HepG2 (cell line): Measurements from ENCODE around the gene NAV2. TPM values are rescaled to one million over a fixed set of nuclear protein-coding genes. Genes with fewer than 3 reads are reported as not detected.

ENCODE experiments used
- ATAC-seq: fragments of 200-7000 bp; cut with Tn5 transposase; 3 replicates; pipeline ENCODE4 v1.9.1; 2020; ENCODE audit warnings: mild to moderate bottlenecking, moderate library complexity
- BruUV-seq: library from RNA; stranded (reverse); fragments of 400-500 nt; replicated peaks from 2 replicates; lab custom pipeline; 2021; lab: Mats Ljungman, UMichigan
- CTCF ChIA-PET: fragments of 300-600 bp; formaldehyde crosslinking; extraction: SDS; loops from one replicate; lab custom pipeline; 2021; ENCODE audit warnings: low total read pairs, inconsistent platforms, low intra/inter-chr PET ratio; lab: Yijun Ruan, JAX
- POLR2A ChIA-PET: fragments of 350-600 bp; sonication (Branson Sonifier 250); formaldehyde crosslinking; loops from one replicate; lab custom pipeline; 2020; ENCODE audit warnings: antibody characterized with exemption, inconsistent platforms; lab: Yijun Ruan, JAX
- DNase-seq: peaks from one replicate; pipeline ENCODE4 v3.0.0-alpha.2; 2015; ENCODE audit warnings: low spot score
- FAIRE-seq: peaks from 3 replicates; lab custom pipeline; 2011; peaks lifted over from hg19 to GRCh38; lab: Jason Lieb, UNC
- H2AFZ ChIP-seq: one replicate; pipeline ENCODE4 v1.6.1; 2011; ENCODE audit warnings: low read length, inconsistent platforms
- H3K27ac ChIP-seq: fragments of 300-600 bp; 3 replicates; pipeline ENCODE4 v1.8.0; 2011; ENCODE audit warnings: mixed run types, mild to moderate bottlenecking, mixed read lengths, low read length, inconsistent platforms; ENCODE audit not compliant: insufficient read depth; ENCODE audit errors: extremely low read length
- H3K27me3 ChIP-seq, 2 experiments: fragments of 200-600 bp in 1 of 2; 2 replicates in 1 of 2; 3 replicates in 1 of 2; pipeline versions ENCODE4 v1.6.0 to v1.8.0; 2011; ENCODE audit warnings: low read length in 2 of 2, mild to moderate bottlenecking in 2 of 2, moderate library complexity in 2 of 2, inconsistent platforms in 1 of 2; ENCODE audit not compliant: insufficient read depth in 2 of 2, control insufficient read depth in 1 of 2
- H3K36me3 ChIP-seq, 2 experiments: fragments of 200-600 bp in 1 of 2; replicated peaks in 1 of 2; 2 replicates in 1 of 2; 3 replicates in 1 of 2; pipeline versions ENCODE4 v1.5.1 to v1.8.0; 2011; ENCODE audit warnings: low read length in 2 of 2, inconsistent platforms in 1 of 2; ENCODE audit not compliant: insufficient read depth in 2 of 2, control insufficient read depth in 1 of 2
- H3K4me1 ChIP-seq: 2 replicates; pipeline ENCODE4 v1.5.1; 2012; ENCODE audit warnings: low read length, inconsistent platforms; ENCODE audit not compliant: insufficient read depth
- H3K4me2 ChIP-seq: 2 replicates; pipeline ENCODE4 v1.6.0; 2011; ENCODE audit warnings: low read depth, low read length, inconsistent platforms
- H3K4me3 ChIP-seq, 3 experiments: fragments of 200-600 bp in 1 of 3; sonication (generic), shearing (Covaris generic) in 1 of 3; replicated peaks in 1 of 3; 2 replicates each; pipeline ENCODE4 v1.5.1; 2011 to 2016; ENCODE audit warnings: low read length in 3 of 3, inconsistent platforms in 2 of 3, low read depth in 2 of 3, mild to moderate bottlenecking in 2 of 3, control low read depth in 1 of 3, mixed read lengths in 1 of 3; ENCODE audit not compliant: insufficient read depth in 1 of 3
- H3K79me2 ChIP-seq: one replicate; pipeline ENCODE4 v1.6.1; 2011; ENCODE audit warnings: low read length, inconsistent platforms; ENCODE audit not compliant: insufficient read depth
- H3K9ac ChIP-seq: 2 replicates; pipeline ENCODE4 v1.6.0; 2011; ENCODE audit warnings: mild to moderate bottlenecking, low read depth, low read length, inconsistent platforms; ENCODE audit not compliant: insufficient read depth
- H3K9me3 ChIP-seq: 2 replicates; pipeline ENCODE4 v1.5.1; 2012; ENCODE audit warnings: mild to moderate bottlenecking, low read length
- H4K20me1 ChIP-seq: 2 replicates; pipeline ENCODE4 v1.6.0; 2011; ENCODE audit warnings: inconsistent platforms, mild to moderate bottlenecking, low read length, moderate library complexity; ENCODE audit not compliant: insufficient read depth
- ELF3 ChIP-seq: IDR thresholded peaks from 2 replicates; pipeline ENCODE4 v1.6.1; 2016; ENCODE audit warnings: missing genetic modification reagents, missing compliant biosample characterization
- ESRRA ChIP-seq: sonication (generic); formaldehyde crosslinking; IDR thresholded peaks from 2 replicates; pipeline ENCODE4 v1.5.1; 2020; ENCODE audit warnings: mild to moderate bottlenecking, low read depth, missing genetic modification reagents
- HDAC2 ChIP-seq: sonication (generic); formaldehyde crosslinking; IDR thresholded peaks from 2 replicates; pipeline ENCODE4 v1.4.0; 2020; ENCODE audit warnings: missing genetic modification reagents
- HMG20B ChIP-seq: conservative IDR thresholded peaks from 2 replicates; pipeline ENCODE4 v1.6.1; 2016; ENCODE audit warnings: missing genetic modification reagents, missing compliant biosample characterization
- HOMEZ ChIP-seq: IDR thresholded peaks from 2 replicates; pipeline ENCODE4 v1.6.1; 2016; ENCODE audit warnings: low read depth
- KLF9 ChIP-seq: IDR thresholded peaks from 2 replicates; pipeline ENCODE4 v1.6.1; 2016; ENCODE audit warnings: low read depth
- TEAD3 ChIP-seq: optimal IDR thresholded peaks from 2 replicates; pipeline ENCODE3; 2016; ENCODE audit warnings: borderline replicate concordance
- XBP1 ChIP-seq: sonication (generic); formaldehyde crosslinking; IDR thresholded peaks from 2 replicates; pipeline ENCODE4 v1.5.0; 2020; ENCODE audit warnings: missing genetic modification reagents
- ZNF296 ChIP-seq: sonication (generic); formaldehyde crosslinking; conservative IDR thresholded peaks from 2 replicates; pipeline ENCODE4 v1.5.0; 2020; ENCODE audit warnings: mild to moderate bottlenecking, missing genetic modification reagents
- ZNF329 ChIP-seq: sonication (generic); formaldehyde crosslinking; IDR thresholded peaks from 2 replicates; pipeline ENCODE4 v1.9.0; 2021; ENCODE audit warnings: low read depth, mild to moderate bottlenecking, missing genetic modification reagents
- ZNF331 ChIP-seq: sonication (generic); formaldehyde crosslinking; IDR thresholded peaks from 2 replicates; pipeline ENCODE4 v1.4.0; 2020; ENCODE audit warnings: missing genetic modification reagents
- ZNF335 ChIP-seq: sonication (generic); formaldehyde crosslinking; IDR thresholded peaks from 2 replicates; pipeline ENCODE4 v1.4.0; 2020; ENCODE audit warnings: missing genetic modification reagents
- ZNF432 ChIP-seq: sonication (generic); formaldehyde crosslinking; IDR thresholded peaks from 2 replicates; pipeline ENCODE4 v1.5.0; 2020; ENCODE audit warnings: missing genetic modification reagents, mild to moderate bottlenecking, borderline replicate concordance
- ZNF644 ChIP-seq: IDR thresholded peaks from 2 replicates; pipeline ENCODE4 v1.6.1; 2016; ENCODE audit warnings: low read depth
- ZNF775 ChIP-seq: sonication (generic); formaldehyde crosslinking; IDR thresholded peaks from 2 replicates; pipeline ENCODE4 v1.4.0; 2020; ENCODE audit warnings: missing genetic modification reagents, mild to moderate bottlenecking, moderate library complexity, borderline replicate concordance
- WGBS: methylation state at CpG from one replicate; pipeline ENCODE4 v1.1.6; 2017; ENCODE audit warnings: low lambda C conversion rate; 5-methylcytosine and 5-hydroxymethylcytosine counted together
- in situ Hi-C: cut with HindIII; loops from 2 replicates; pipeline ENCODE4 v1.10.0; 2017; ENCODE audit warnings: low pct_unique_long_range_greater_than_20kb; ENCODE audit not compliant: extremely low pct_ligation_motif_present
- intact Hi-C: fragments of 100-400 bp; cut with micrococcal nuclease; formaldehyde crosslinking; loops from one replicate; pipeline ENCODE4 v1.10.0; 2022; ENCODE audit not compliant: unreplicated experiment
- polyA plus RNA-seq, 8 experiments: library from polyadenylated mRNA; depleted of rRNA in 3 of 8; stranded (reverse) in 7 of 8; unstranded in 1 of 8; fragments of >200 nt; fragmentation: Illumina TruSeq in 4 of 8; extraction: Trizol in 4 of 8; gene quantifications; 2 replicates each; pipeline versions ENCODE4 v1.2.1 to v1.2.3, GENCODE V29; 2011 to 2016; ENCODE audit warnings: low read depth in 4 of 8, missing spikeins in 1 of 8, mixed read lengths in 1 of 8; ENCODE audit not compliant: insufficient read depth in 1 of 8
- total RNA-seq, 5 experiments: library from RNA; depleted of rRNA; stranded (reverse); fragments of >200 nt; fragmentation: Illumina TruSeq; extraction: Trizol; gene quantifications; 2 replicates each; pipeline ENCODE4 v1.2.3, GENCODE V29; 2016; ENCODE audit warnings: low read depth in 1 of 5

The NAV2 gene
- total and polyA plus RNA-seq, 2 of the 13 experiments (the other 11 are each of a cell fraction or from before 2014, with no cell fraction given): 9.3 to 34.6 TPM

- BruUV-seq: no TSS peak
- FAIRE-seq: no peak
- Histone ChIP-seq H3K4me3 (no peak overlapping the region), H3K4me2 (no peak overlapping the region), H3K9ac (no peak overlapping the region), H4K20me1 (no peaks in the 10 kb centered on the region), H3K4me1 (no peaks in the 10 kb centered on the region), H3K79me2 (no peaks in the 10 kb centered on the region), H3K9me3 (no peaks in the 10 kb centered on the region)
- ChIA-PET POLR2A (no interaction called here), CTCF (no interaction called here)
- no peak for DNase-seq
- 0% methylated on average over 1 of the region's 1 CpG for WGBS
- TF ChIP-seq ZNF329 (CRISPR knock-in tag) (no peak), XBP1 (CRISPR knock-in tag) (no peak), KLF9 (no peak), ZNF775 (CRISPR knock-in tag) (no peak), ZNF296 (CRISPR knock-in tag) (no peak), HMG20B (CRISPR knock-in tag) (no peak), ZNF432 (CRISPR knock-in tag) (no peak), ZNF335 (CRISPR knock-in tag) (no peak), ESRRA (CRISPR knock-in tag) (no peak), ZNF644 (CRISPR knock-in tag) (no peak), ZNF331 (CRISPR knock-in tag) (no peak), TEAD3 (CRISPR knock-in tag) (no peak), HOMEZ (no peak), HDAC2 (no peak), ELF3 (CRISPR knock-in tag) (no peak)
- TF ChIP-seq, all 625 proteins: peak for 0
- H3K27me3 ChIP-seq: peaks cover 4 to 9% of the 10 kb centered on the region in 2 experiments; a peak in 3 of 5 replicates
- ATAC-seq: no peak
- H3K36me3 ChIP-seq: no peaks in the 10 kb centered on the region
- no peak overlapping the region for H2AFZ ChIP-seq
- in situ Hi-C loops (no loop called here), intact Hi-C loops (no loop called here)
- H3K27ac ChIP-seq: no peak overlapping the region
Observed at GRCh38 chr11:19705936-19706335, 6.7 kb upstream of the NAV2 start.
